Transverse colon (tissue), 4 donors: ENCODE results near the gene SMIM21. TPM values are rescaled to one million over a fixed set of nuclear protein-coding genes. Genes with fewer than 3 reads are reported as not detected.

Source experiments
- DNase-seq: peaks from one replicate; pipeline ENCODE4 v3.0.0-alpha.2; 2019
- H3K27ac ChIP-seq, 4 donors: fragments of 200-600 bp; sonication (generic); 2 replicates each; pipeline ENCODE4 v1.5.1; 2016 to 2018; ENCODE audit warnings: inconsistent platforms in 4 of 4
- H3K27me3 ChIP-seq: fragments of 200-600 bp; sonication (generic); 2 replicates; pipeline ENCODE4 v1.5.1; 2017; ENCODE audit warnings: inconsistent platforms
- H3K36me3 ChIP-seq, 4 donors: fragments of 200-600 bp; sonication (generic); 2 replicates each; pipeline ENCODE4 v1.5.1; 2017 to 2019; ENCODE audit warnings: inconsistent platforms in 4 of 4
- H3K4me1 ChIP-seq, 4 donors: fragments of 200-600 bp; sonication (generic); 2 replicates each; pipeline ENCODE4 v1.5.1; 2017 to 2020; ENCODE audit warnings: inconsistent platforms in 4 of 4
- H3K4me3 ChIP-seq, 4 donors: fragments of 200-600 bp; sonication (generic); 1 replicate in 1 of 4; 2 replicates in 3 of 4; pipeline versions ENCODE4 v1.5.1 to v1.6.1; 2017 to 2019; ENCODE audit warnings: inconsistent platforms in 4 of 4
- H3K9me3 ChIP-seq, 2 donors: fragments of 200-600 bp; sonication (generic); 2 replicates each; pipeline ENCODE4 v1.5.1; 2017 to 2019; ENCODE audit warnings: inconsistent platforms in 2 of 2
- EP300 ChIP-seq: sonication (generic); formaldehyde crosslinking; IDR thresholded peaks from one replicate; pipeline ENCODE4 v1.6.1; 2017; ENCODE audit warnings: antibody characterized with exemption, low read depth
- POLR2A ChIP-seq: fragments of 450-650 bp; IDR thresholded peaks from one replicate; pipeline ENCODE4 v1.6.1; 2016; ENCODE audit warnings: antibody characterized with exemption, mild to moderate bottlenecking, moderate library complexity
- POLR2AphosphoS5 ChIP-seq, 3 donors: sonication (generic); formaldehyde crosslinking; IDR thresholded peaks; one replicate each; pipeline ENCODE4 v1.6.1; 2016; ENCODE audit warnings: antibody characterized with exemption in 3 of 3
- WGBS, 2 donors: methylation state at CpG; one replicate each; pipeline ENCODE4 v1.1.5; 2018; ENCODE audit warnings: low coverage in 1 of 2; 5-methylcytosine and 5-hydroxymethylcytosine counted together
- in situ Hi-C, 4 donors: fragments of 200-750 bp; cut with MboI; loops; one replicate each; pipeline versions ENCODE4 v1.15.0 to v1.15.1; 2017; ENCODE audit warnings: low sequenced_read_pairs in 3 of 4, low pct_ligation_motif_present in 1 of 4, low pct_unique_long_range_greater_than_20kb in 1 of 4
- intact Hi-C: fragments of 100-400 bp; cut with DNase I; formaldehyde crosslinking; loops from one replicate; pipeline ENCODE4 v1.15.1; 2023; ENCODE audit warnings: low total_unique reads
- total RNA-seq, 4 donors: library from RNA; depleted of rRNA; stranded (reverse); fragments of >200 nt; gene quantifications; one replicate each; pipeline ENCODE4 v1.1.0, GENCODE V29; 2016
- TF ChIP-seq, protein P1 (sequence below), 5 experiments: fragments of 200-600 bp in 3 of 5; fragments of 450-650 bp in 2 of 5; sonication (generic) in 3 of 5; IDR thresholded peaks; 1 replicate in 2 of 5; 2 replicates in 3 of 5; pipeline ENCODE4 v1.5.1; 2016 to 2017; ENCODE audit warnings: antibody characterized with exemption in 5 of 5, inconsistent platforms in 3 of 5, mild to moderate bottlenecking in 2 of 5, moderate library complexity in 1 of 5

Gene SMIM21
- total RNA-seq, 4 donors from 2014 or later: not detected

DNA sequence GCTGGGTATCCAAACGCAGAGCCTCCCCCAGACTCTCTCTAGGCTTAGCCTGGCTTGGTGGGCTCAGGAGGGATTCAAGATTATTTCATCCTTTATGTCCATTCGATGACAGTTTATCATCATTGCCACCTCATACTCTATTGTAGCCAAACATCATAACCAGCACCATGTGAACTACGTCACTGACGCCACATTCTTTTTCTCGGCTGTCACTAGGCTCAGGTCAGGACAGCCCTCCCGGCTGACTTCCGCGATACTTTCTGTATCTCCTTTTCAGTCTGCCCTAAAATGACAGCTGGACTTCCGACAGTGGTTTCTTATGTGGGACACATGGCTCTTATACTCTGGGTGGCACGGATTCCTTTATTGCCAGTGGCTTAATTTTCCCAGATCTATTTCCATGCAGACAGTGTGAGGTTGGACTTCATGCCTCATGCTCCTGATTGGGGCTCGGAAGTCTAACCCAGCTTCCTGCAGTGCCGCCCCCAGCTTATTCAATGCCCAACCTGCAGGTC is 39.8 kb upstream of the SMIM21 start:
- no peak for DNase-seq
- no peak overlapping the region for H3K4me3 ChIP-seq
- no peaks in the 10 kb centered on the region for H3K27me3 ChIP-seq
- no peak overlapping the region for H3K27ac ChIP-seq
- no peaks in the 10 kb centered on the region for H3K36me3 ChIP-seq
- intact Hi-C loops (no loop called here), in situ Hi-C loops (no loop called here)
- no peaks in the 10 kb centered on the region for H3K9me3 ChIP-seq
- 93 to 100% methylated on average over 3 to 12 of the region's 12 CpGs for WGBS, 2 donors
- no peaks in the 10 kb centered on the region for H3K4me1 ChIP-seq
- TF ChIP-seq EP300 (no peak), POLR2A (no peak), POLR2AphosphoS5 (IDR thresholded peaks at IDR 0.05) (no peak)
- TF ChIP-seq, protein P1, sequence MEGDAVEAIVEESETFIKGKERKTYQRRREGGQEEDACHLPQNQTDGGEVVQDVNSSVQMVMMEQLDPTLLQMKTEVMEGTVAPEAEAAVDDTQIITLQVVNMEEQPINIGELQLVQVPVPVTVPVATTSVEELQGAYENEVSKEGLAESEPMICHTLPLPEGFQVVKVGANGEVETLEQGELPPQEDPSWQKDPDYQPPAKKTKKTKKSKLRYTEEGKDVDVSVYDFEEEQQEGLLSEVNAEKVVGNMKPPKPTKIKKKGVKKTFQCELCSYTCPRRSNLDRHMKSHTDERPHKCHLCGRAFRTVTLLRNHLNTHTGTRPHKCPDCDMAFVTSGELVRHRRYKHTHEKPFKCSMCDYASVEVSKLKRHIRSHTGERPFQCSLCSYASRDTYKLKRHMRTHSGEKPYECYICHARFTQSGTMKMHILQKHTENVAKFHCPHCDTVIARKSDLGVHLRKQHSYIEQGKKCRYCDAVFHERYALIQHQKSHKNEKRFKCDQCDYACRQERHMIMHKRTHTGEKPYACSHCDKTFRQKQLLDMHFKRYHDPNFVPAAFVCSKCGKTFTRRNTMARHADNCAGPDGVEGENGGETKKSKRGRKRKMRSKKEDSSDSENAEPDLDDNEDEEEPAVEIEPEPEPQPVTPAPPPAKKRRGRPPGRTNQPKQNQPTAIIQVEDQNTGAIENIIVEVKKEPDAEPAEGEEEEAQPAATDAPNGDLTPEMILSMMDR (IDR thresholded peaks at IDR 0.05): no peak

DNA sequence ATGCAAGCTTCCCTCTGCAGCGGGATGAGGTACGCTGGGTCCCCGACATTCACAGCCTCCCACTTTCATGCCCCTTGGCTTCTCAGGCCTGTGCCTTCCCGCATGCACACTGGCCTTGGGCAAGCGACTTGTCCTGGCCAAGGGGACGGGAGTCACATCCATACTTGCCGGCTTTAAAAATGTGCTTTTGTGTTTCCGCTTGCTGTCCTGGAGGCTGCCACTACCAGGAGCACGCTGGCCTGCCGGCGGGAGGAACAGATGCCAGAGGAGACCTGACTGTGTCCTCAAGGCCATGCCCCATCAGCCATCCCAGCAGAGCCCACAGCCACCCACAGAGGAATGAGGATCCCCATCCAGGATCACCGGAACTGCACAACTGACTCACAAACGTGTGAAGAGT is 36.9 kb upstream of the SMIM21 start:
- in situ Hi-C loops: no loop called here
- H3K27ac ChIP-seq: no peak overlapping the region
- no peak for DNase-seq
- no peak overlapping the region for H3K4me3 ChIP-seq
- no peaks in the 10 kb centered on the region for H3K36me3 ChIP-seq
- no peaks in the 10 kb centered on the region for H3K4me1 ChIP-seq
- TF ChIP-seq EP300: no peak
- TF ChIP-seq POLR2AphosphoS5 (IDR thresholded peaks at IDR 0.05): no peak
- TF ChIP-seq POLR2A: no peak
- TF ChIP-seq, protein P1 (IDR thresholded peaks at IDR 0.05): no peak
- 96% methylated on average over 13 of the region's 13 CpGs; no CpG with 5 or more reads in 1 of the 2 donors for WGBS, 2 donors
- H3K27me3 ChIP-seq: no peaks in the 10 kb centered on the region
- intact Hi-C loops: no loop called here
- no peaks in the 10 kb centered on the region for H3K9me3 ChIP-seq

DNA sequence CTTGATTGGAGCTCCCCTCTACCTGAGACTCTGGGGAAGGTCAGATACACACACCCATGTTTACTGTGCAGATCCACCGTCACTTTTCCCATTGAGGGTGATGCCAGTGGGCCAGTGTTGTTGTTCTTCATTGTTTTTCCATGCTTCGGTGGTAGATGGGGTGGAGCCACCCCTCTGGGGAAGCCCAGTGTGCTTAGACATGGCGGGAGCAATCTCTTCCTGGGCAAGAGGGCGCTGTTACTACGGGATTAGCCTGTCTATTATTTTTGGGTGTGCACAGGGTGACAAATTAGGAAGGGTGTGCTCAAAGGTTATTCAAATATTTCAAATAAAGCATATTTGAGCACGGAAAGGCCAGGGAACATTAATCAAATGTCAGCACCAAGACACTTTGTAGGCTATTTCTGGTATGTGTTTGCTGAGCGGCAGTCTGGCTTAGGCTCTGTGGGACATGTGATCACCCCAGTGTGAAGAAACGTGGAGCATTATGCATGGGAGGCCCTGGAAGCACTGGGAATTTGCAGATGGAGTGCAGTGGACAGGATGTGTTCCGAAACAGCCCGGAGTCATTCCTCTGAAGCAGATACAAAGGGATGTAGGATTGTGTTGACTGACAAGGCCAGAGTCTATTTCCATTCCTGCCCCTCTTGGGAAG is 34.8 kb upstream of the SMIM21 start:
- peaks cover under 1% of the 10 kb centered on the region for H3K27me3 ChIP-seq
- no peaks in the 10 kb centered on the region for H3K4me1 ChIP-seq
- H3K9me3 ChIP-seq: no peaks in the 10 kb centered on the region
- H3K27ac ChIP-seq: no peak overlapping the region
- TF ChIP-seq, protein P1 (IDR thresholded peaks at IDR 0.05): no peak
- no peak for TF ChIP-seq POLR2A
- TF ChIP-seq EP300: no peak
- no peak for TF ChIP-seq POLR2AphosphoS5 (IDR thresholded peaks at IDR 0.05)
- H3K36me3 ChIP-seq: no peaks in the 10 kb centered on the region
- no peak overlapping the region for H3K4me3 ChIP-seq
- in situ Hi-C loops (no loop called here), intact Hi-C loops (no loop called here)
- DNase-seq: no peak
- 77 to 78% methylated on average over 7 to 10 of the region's 10 CpGs for WGBS, 2 donors

DNA sequence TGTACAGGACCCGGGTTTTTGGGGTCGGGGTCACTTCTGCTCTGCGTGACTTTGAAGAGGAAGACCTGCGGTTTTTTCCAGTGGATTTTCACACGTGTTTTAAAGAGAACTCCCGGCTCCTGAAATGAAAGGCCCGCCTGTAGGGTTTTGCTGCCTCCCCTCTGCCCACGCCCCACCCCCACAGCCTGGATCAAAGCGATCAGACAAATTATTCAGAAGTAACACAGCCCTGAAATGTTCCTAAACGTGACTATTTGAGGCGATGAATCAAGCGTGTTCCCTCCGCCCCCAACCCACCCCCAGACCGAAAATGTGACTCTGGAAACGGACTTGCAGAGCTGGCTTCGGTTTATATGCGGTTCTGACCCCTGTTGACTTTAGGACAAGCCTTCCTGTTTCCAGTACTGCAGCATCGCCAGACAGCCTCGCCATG is 28.7 kb upstream of the SMIM21 start:
- Histone ChIP-seq H3K27me3 (peaks cover 46% of the 10 kb centered on the region), H3K27ac (peak overlapping the region; percentile 5 to 61 (median 30)), H3K4me3 (peak overlapping the region in 3 of 4 donors; percentile 29 to 48 (median 35)), H3K4me1 (peaks cover 0 to 7% (median 2%) of the 10 kb centered on the region in 4 donors), H3K9me3 (no peaks in the 10 kb centered on the region), H3K36me3 (no peaks in the 10 kb centered on the region)
- 39 to 52% methylated on average over 18 to 19 of the region's 19 CpGs for WGBS, 2 donors
- intact Hi-C loops: no loop called here
- DNase-seq: no peak
- in situ Hi-C loops: no loop called here
- TF ChIP-seq EP300 (no peak), POLR2A (no peak), POLR2AphosphoS5 (IDR thresholded peaks at IDR 0.05) (no peak)
- TF ChIP-seq, protein P1 (IDR thresholded peaks at IDR 0.05): no peak
